ENCODE results near the gene USP53. TPM values are rescaled to one million over a fixed set of nuclear protein-coding genes. Genes with fewer than 3 reads are reported as not detected.
"Not testable (repeated sequence)": the region's sequence is repeated elsewhere in the genome, so short reads cannot be mapped to it uniquely, and the experiment has no call there.

The USP53 gene
- total RNA-seq = 1 to 10 TPM; 5.6 to 6.1 TPM

GRCh38 chr4:119212234-119212963 lies at the start of gene USP53:
USP53 (plus strand) TSS chr4:119212713; CDS start chr4:119239760, 27,047 bp downstream.
- H3K9me3 Mint-ChIP-seq (ENCODE audit: low read depth) = no peaks in the 10 kb centered on the region
- CTCF ChIA-PET = interaction anchor here (0.7 to 2.1 kb wide), 8 partner anchors 14 to 171 kb away, joined by 3 to 16 read pairs (median 4); a partner anchor contains a TSS
- peaks cover 6% of the 10 kb centered on the region for H3K27me3 Mint-ChIP-seq
- peak within 1 kb of the TSS; percentile 84 for H3K4me3 Mint-ChIP-seq
- peaks cover 4% of the 10 kb centered on the region for H3K36me3 Mint-ChIP-seq
- H3K27ac Mint-ChIP-seq = peak within 1 kb of the TSS; percentile 93
- peak; percentile 95 for ATAC-seq
- peak; percentile 97 for DNase-seq
- peaks cover 36% of the 10 kb centered on the region for H3K4me1 Mint-ChIP-seq

GRCh38 chr4:119165767-119166166 lies 46.7 kb upstream of the USP53 start:
- CTCF ChIA-PET = no interaction called here
- no peaks in the 10 kb centered on the region for H3K4me1 Mint-ChIP-seq
- no peak overlapping the region for H3K4me3 Mint-ChIP-seq
- H3K27ac Mint-ChIP-seq = no peak overlapping the region
- no peak for DNase-seq
- no peaks in the 10 kb centered on the region for H3K27me3 Mint-ChIP-seq
- no peak for ATAC-seq
- H3K9me3 Mint-ChIP-seq (ENCODE audit: low read depth) = no peaks in the 10 kb centered on the region
- no peaks in the 10 kb centered on the region for H3K36me3 Mint-ChIP-seq

GRCh38 chr4:119170195-119170594 lies 42.3 kb upstream of the USP53 start:
- CTCF ChIA-PET = no interaction called here
- Mint-ChIP-seq H3K27ac (no peak overlapping the region), H3K9me3 (ENCODE audit: low read depth) (no peaks in the 10 kb centered on the region), H3K4me1 (no peaks in the 10 kb centered on the region), H3K27me3 (no peaks in the 10 kb centered on the region), H3K4me3 (no peak overlapping the region), H3K36me3 (no peaks in the 10 kb centered on the region)
- DNase-seq = no peak
- ATAC-seq = no peak

- ATAC-seq (no peak), DNase-seq (no peak)
- no peaks in the 10 kb centered on the region for H3K4me1 Mint-ChIP-seq
- no peaks in the 10 kb centered on the region for H3K36me3 Mint-ChIP-seq
- H3K27me3 Mint-ChIP-seq = peaks cover 3% of the 10 kb centered on the region
- H3K27ac Mint-ChIP-seq = no peak overlapping the region
- no peak overlapping the region for H3K4me3 Mint-ChIP-seq
- H3K9me3 Mint-ChIP-seq (ENCODE audit: low read depth) = no peaks in the 10 kb centered on the region
- CTCF ChIA-PET = interaction anchor here (0.9 kb wide), 1 partner anchor 18 kb away, joined by 3 read pairs; no protein-coding TSS in a partner anchor
These were observed 40.3 kb upstream of the USP53 start for GRCh38 chr4:119172223-119172622.

GRCh38 chr4:119173729-119174361 lies 38.7 kb upstream of the USP53 start:
- not testable (repeated sequence) for DNase-seq; H3K4me1 Mint-ChIP-seq; H3K9me3 Mint-ChIP-seq (ENCODE audit: low read depth); H3K36me3 Mint-ChIP-seq; H3K4me3 Mint-ChIP-seq; ATAC-seq; H3K27me3 Mint-ChIP-seq; H3K27ac Mint-ChIP-seq
- CTCF ChIA-PET = interaction anchor here (1.2 kb wide), 1 partner anchor 11 kb away, joined by 3 read pairs; no protein-coding TSS in a partner anchor

GRCh38 chr4:119179011-119179410 lies 33.5 kb upstream of the USP53 start:
- no peaks in the 10 kb centered on the region for H3K9me3 Mint-ChIP-seq (ENCODE audit: low read depth)
- DNase-seq (no peak), ATAC-seq (no peak)
- no peaks in the 10 kb centered on the region for H3K36me3 Mint-ChIP-seq
- CTCF ChIA-PET = no interaction called here
- H3K4me3 Mint-ChIP-seq = no peak overlapping the region
- H3K4me1 Mint-ChIP-seq = no peaks in the 10 kb centered on the region
- no peak overlapping the region for H3K27ac Mint-ChIP-seq
- peaks cover 7% of the 10 kb centered on the region for H3K27me3 Mint-ChIP-seq

- Mint-ChIP-seq H3K9me3 (ENCODE audit: low read depth) (no peaks in the 10 kb centered on the region), H3K4me3 (no peak overlapping the region), H3K4me1 (no peaks in the 10 kb centered on the region), H3K36me3 (no peaks in the 10 kb centered on the region), H3K27ac (no peak overlapping the region), H3K27me3 (no peaks in the 10 kb centered on the region)
- CTCF ChIA-PET = interaction anchor here (1.0 kb wide), 1 partner anchor 11 kb away, joined by 3 read pairs; no protein-coding TSS in a partner anchor
- DNase-seq = no peak
- ATAC-seq = no peak
These were observed 28.4 kb upstream of the USP53 start for GRCh38 chr4:119184128-119184527.

- peaks cover 2% of the 10 kb centered on the region for H3K4me1 Mint-ChIP-seq
- H3K27me3 Mint-ChIP-seq = no peaks in the 10 kb centered on the region
- ATAC-seq = no peak
- no peaks in the 10 kb centered on the region for H3K9me3 Mint-ChIP-seq (ENCODE audit: low read depth)
- DNase-seq = no peak
- no peak overlapping the region for H3K4me3 Mint-ChIP-seq
- H3K27ac Mint-ChIP-seq = no peak overlapping the region
- CTCF ChIA-PET = interaction anchor here (1.0 kb wide), 1 partner anchor 17 kb away, joined by 3 read pairs; no protein-coding TSS in a partner anchor
- H3K36me3 Mint-ChIP-seq = no peaks in the 10 kb centered on the region
These were observed 22.9 kb upstream of the USP53 start for GRCh38 chr4:119189638-119190037.

- H3K27ac Mint-ChIP-seq = no peak overlapping the region
- no peak overlapping the region for H3K4me3 Mint-ChIP-seq
- ATAC-seq (no peak), DNase-seq (no peak)
- CTCF ChIA-PET = interaction anchor here (1.0 kb wide), 1 partner anchor 18 kb away, joined by 3 read pairs; no protein-coding TSS in a partner anchor
- H3K4me1 Mint-ChIP-seq = peaks cover 2% of the 10 kb centered on the region
- no peaks in the 10 kb centered on the region for H3K36me3 Mint-ChIP-seq
- H3K9me3 Mint-ChIP-seq (ENCODE audit: low read depth) = no peaks in the 10 kb centered on the region
- H3K27me3 Mint-ChIP-seq = no peaks in the 10 kb centered on the region
These were observed 22.2 kb upstream of the USP53 start for GRCh38 chr4:119190354-119190753.

GRCh38 chr4:119191505-119191904 lies 21.0 kb upstream of the USP53 start:
- H3K4me3 Mint-ChIP-seq = no peak overlapping the region
- CTCF ChIA-PET = no interaction called here
- H3K27me3 Mint-ChIP-seq = no peaks in the 10 kb centered on the region
- H3K9me3 Mint-ChIP-seq (ENCODE audit: low read depth) = no peaks in the 10 kb centered on the region
- no peak overlapping the region for H3K27ac Mint-ChIP-seq
- DNase-seq (no peak), ATAC-seq (no peak)
- no peaks in the 10 kb centered on the region for H3K36me3 Mint-ChIP-seq
- peaks cover 2% of the 10 kb centered on the region for H3K4me1 Mint-ChIP-seq

- Mint-ChIP-seq H3K27ac (no peak overlapping the region), H3K36me3 (no peaks in the 10 kb centered on the region), H3K4me3 (no peak overlapping the region), H3K9me3 (ENCODE audit: low read depth) (no peaks in the 10 kb centered on the region), H3K4me1 (no peaks in the 10 kb centered on the region), H3K27me3 (peaks cover 4% of the 10 kb centered on the region)
- no peak for ATAC-seq
- CTCF ChIA-PET = interaction anchor here (1.3 kb wide), 1 partner anchor 156 kb away, joined by 3 read pairs; no protein-coding TSS in a partner anchor
- no peak for DNase-seq
These were observed 14.7 kb upstream of the USP53 start for GRCh38 chr4:119197772-119198212.

GRCh38 chr4:119204916-119205315 lies 7.6 kb upstream of the USP53 start:
- H3K27me3 Mint-ChIP-seq = peaks cover 4% of the 10 kb centered on the region
- ATAC-seq (no peak), DNase-seq (no peak)
- no peaks in the 10 kb centered on the region for H3K9me3 Mint-ChIP-seq (ENCODE audit: low read depth)
- H3K4me1 Mint-ChIP-seq = peaks cover 14% of the 10 kb centered on the region
- no peaks in the 10 kb centered on the region for H3K36me3 Mint-ChIP-seq
- H3K4me3 Mint-ChIP-seq = no peak overlapping the region
- H3K27ac Mint-ChIP-seq = no peak overlapping the region
- CTCF ChIA-PET = no interaction called here

GRCh38 chr4:119205690-119206089 lies 6.8 kb upstream of the USP53 start:
- ATAC-seq (no peak), DNase-seq (no peak)
- H3K4me1 Mint-ChIP-seq = peaks cover 14% of the 10 kb centered on the region
- no peak overlapping the region for H3K4me3 Mint-ChIP-seq
- no peaks in the 10 kb centered on the region for H3K9me3 Mint-ChIP-seq (ENCODE audit: low read depth)
- no peak overlapping the region for H3K27ac Mint-ChIP-seq
- H3K36me3 Mint-ChIP-seq = peaks cover 2% of the 10 kb centered on the region
- CTCF ChIA-PET = no interaction called here
- peaks cover 5% of the 10 kb centered on the region for H3K27me3 Mint-ChIP-seq

- H3K4me3 Mint-ChIP-seq = no peak overlapping the region
- CTCF ChIA-PET = no interaction called here
- no peak for ATAC-seq
- no peak for DNase-seq
- H3K36me3 Mint-ChIP-seq = peaks cover 2% of the 10 kb centered on the region
- peaks cover 19% of the 10 kb centered on the region for H3K4me1 Mint-ChIP-seq
- no peak overlapping the region for H3K27ac Mint-ChIP-seq
- peaks cover 10% of the 10 kb centered on the region for H3K27me3 Mint-ChIP-seq
- H3K9me3 Mint-ChIP-seq (ENCODE audit: low read depth) = no peaks in the 10 kb centered on the region
These were observed 6.3 kb upstream of the USP53 start for GRCh38 chr4:119206178-119206577.

All from activated CD8-positive, alpha-beta memory T cell treated with anti-CD3 and anti-CD28 coated beads, Interleukin-2, amount 10 ng/mL, durations not matched to agents 7 days and 5 days (primary cell).